Ishikawa (cell line): ENCODE results near the gene SLC35F6.

Experiments
- CEBPB ChIP-seq: IDR thresholded peaks from 2 replicates; pipeline ENCODE4 v1.6.1; 2012
- CREB1 ChIP-seq: IDR thresholded peaks from 2 replicates; pipeline ENCODE4 v1.6.1; 2012; ENCODE audit warnings: low read depth
- EP300 ChIP-seq: IDR thresholded peaks from 2 replicates; pipeline ENCODE4 v1.6.1; 2012; ENCODE audit warnings: borderline replicate concordance
- TEAD4 ChIP-seq: IDR thresholded peaks from 2 replicates; pipeline ENCODE4 v1.6.1; 2012
- YY1 ChIP-seq: IDR thresholded peaks from 2 replicates; pipeline ENCODE4 v1.6.1; 2012; ENCODE audit warnings: low read depth
- TF ChIP-seq, protein P1 (sequence below): IDR thresholded peaks from 2 replicates; pipeline ENCODE4 v1.6.1; 2012; ENCODE audit warnings: low read depth, mild to moderate bottlenecking
- TF ChIP-seq, protein P2 (sequence below): IDR thresholded peaks from 2 replicates; pipeline ENCODE4 v1.6.1; 2012

DNA sequence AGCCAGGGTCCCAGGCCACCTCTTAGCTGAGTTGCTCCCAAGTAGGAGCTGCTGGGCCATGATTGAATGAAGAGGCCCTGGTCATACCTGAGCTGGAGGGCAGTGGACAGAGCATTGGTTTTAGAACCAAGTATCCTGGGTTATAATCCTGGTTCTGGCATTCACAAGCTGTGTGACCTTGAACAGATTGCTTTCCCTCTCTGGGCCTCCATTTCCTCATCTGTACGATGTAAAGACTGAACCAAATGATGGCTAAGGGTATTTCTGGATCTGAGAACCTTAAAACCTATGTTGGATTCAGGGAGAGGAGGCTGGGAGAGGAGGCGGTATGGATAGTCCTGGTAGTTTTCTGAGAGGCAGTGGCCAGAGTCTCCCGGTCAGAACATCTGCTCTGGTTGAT, 40.6 kb upstream of the SLC35F6 start:
- TF ChIP-seq EP300, result no peak
- TF ChIP-seq, protein P1, sequence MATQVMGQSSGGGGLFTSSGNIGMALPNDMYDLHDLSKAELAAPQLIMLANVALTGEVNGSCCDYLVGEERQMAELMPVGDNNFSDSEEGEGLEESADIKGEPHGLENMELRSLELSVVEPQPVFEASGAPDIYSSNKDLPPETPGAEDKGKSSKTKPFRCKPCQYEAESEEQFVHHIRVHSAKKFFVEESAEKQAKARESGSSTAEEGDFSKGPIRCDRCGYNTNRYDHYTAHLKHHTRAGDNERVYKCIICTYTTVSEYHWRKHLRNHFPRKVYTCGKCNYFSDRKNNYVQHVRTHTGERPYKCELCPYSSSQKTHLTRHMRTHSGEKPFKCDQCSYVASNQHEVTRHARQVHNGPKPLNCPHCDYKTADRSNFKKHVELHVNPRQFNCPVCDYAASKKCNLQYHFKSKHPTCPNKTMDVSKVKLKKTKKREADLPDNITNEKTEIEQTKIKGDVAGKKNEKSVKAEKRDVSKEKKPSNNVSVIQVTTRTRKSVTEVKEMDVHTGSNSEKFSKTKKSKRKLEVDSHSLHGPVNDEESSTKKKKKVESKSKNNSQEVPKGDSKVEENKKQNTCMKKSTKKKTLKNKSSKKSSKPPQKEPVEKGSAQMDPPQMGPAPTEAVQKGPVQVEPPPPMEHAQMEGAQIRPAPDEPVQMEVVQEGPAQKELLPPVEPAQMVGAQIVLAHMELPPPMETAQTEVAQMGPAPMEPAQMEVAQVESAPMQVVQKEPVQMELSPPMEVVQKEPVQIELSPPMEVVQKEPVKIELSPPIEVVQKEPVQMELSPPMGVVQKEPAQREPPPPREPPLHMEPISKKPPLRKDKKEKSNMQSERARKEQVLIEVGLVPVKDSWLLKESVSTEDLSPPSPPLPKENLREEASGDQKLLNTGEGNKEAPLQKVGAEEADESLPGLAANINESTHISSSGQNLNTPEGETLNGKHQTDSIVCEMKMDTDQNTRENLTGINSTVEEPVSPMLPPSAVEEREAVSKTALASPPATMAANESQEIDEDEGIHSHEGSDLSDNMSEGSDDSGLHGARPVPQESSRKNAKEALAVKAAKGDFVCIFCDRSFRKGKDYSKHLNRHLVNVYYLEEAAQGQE, result no peak
- TF ChIP-seq, protein P2, sequence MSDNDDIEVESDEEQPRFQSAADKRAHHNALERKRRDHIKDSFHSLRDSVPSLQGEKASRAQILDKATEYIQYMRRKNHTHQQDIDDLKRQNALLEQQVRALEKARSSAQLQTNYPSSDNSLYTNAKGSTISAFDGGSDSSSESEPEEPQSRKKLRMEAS, result no peak
- no peak for TF ChIP-seq YY1
- TF ChIP-seq CREB1, result no peak
- TF ChIP-seq CEBPB, result no peak
- TF ChIP-seq TEAD4, result no peak
